Activated naive CD4-positive, alpha-beta T cell treated with anti-CD3 and anti-CD28 coated beads, Interleukin-2, amount 10 ng/mL, durations not matched to agents 7 days and 5 days (primary cell): ENCODE measurements around the gene RBM20.

Experiments used
- CTCF ChIA-PET: fragments of 350-600 bp; sonication (Branson Sonifier 250); formaldehyde crosslinking; loops from one replicate; lab custom pipeline; 2021; ENCODE audit warnings: antibody characterized with exemption; lab: Charles Lee
- DNase-seq: peaks from one replicate; pipeline ENCODE4 v3.0.0-alpha.2; 2020
- H3K27ac Mint-ChIP-seq: one replicate; pipeline ENCODE4 v1.8.0; 2021; ENCODE audit warnings: mild to moderate bottlenecking, moderate library complexity, mixed read lengths
- H3K27me3 Mint-ChIP-seq: one replicate; pipeline ENCODE4 v1.8.0; 2021; ENCODE audit warnings: mild to moderate bottlenecking, mixed read lengths
- H3K36me3 Mint-ChIP-seq: one replicate; pipeline ENCODE4 v1.8.0; 2021; ENCODE audit warnings: mixed read lengths
- H3K4me1 Mint-ChIP-seq: one replicate; pipeline ENCODE4 v1.8.0; 2021; ENCODE audit warnings: mixed read lengths
- H3K4me3 Mint-ChIP-seq: one replicate; pipeline ENCODE4 v1.8.0; 2021; ENCODE audit warnings: mild to moderate bottlenecking, moderate library complexity, mixed read lengths
- H3K9me3 Mint-ChIP-seq: one replicate; pipeline ENCODE4 v1.8.0; 2021; ENCODE audit warnings: mixed read lengths

RBM20 gene

GRCh38 chr10:110833941-110834628, 189.9 kb downstream of the RBM20 start:
- Mint-ChIP-seq H3K36me3 (peaks cover 4% of the 10 kb centered on the region), H3K27me3 (no peaks in the 10 kb centered on the region), H3K27ac (peak overlapping the region; percentile 76), H3K4me3 (no peak overlapping the region), H3K4me1 (peaks cover 39% of the 10 kb centered on the region), H3K9me3 (no peaks in the 10 kb centered on the region)
- no peak for DNase-seq
- CTCF ChIA-PET: interaction anchor here (0.7 to 3.1 kb wide), 2 partner anchors 24 to 31 kb away, joined by 3 to 13 read pairs; no protein-coding TSS in a partner anchor

DNA sequence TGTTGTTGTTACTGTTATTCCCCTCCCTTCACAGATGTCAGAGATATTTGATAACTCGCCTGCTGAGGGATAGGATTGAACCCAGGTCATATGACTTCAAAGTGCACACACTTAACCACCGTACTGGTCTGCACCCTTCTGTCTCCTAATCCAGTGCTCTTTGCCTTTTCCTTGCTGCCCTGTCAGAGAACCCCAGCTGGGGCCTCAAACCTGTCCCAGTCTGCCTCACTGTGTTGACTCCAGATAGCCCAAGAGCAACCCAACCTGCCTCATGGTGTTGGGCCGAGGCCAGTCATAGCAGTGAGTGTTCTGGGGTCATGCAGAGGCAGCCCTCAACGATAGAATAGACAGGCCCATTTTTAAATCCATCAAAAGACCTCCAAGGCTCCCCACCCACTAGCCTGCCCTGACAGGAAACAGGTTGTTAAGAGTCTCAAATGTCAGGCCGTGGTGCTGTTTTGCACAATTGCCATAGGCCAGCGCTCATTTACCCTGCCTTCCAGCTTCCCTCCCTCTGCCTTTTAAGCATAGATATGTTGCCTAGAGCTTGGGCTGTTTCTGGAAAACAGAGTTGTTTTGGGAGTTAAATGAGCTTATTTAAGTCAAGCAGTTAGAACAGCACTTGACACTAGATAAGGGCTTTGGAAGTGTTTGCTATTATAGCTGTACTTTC, 190.6 kb downstream of the RBM20 start:
- Mint-ChIP-seq H3K27me3 (no peaks in the 10 kb centered on the region), H3K27ac (peak overlapping the region; percentile 76)
- CTCF ChIA-PET: interaction anchor here (0.7 to 3.1 kb wide), 4 partner anchors 10 to 184 kb away, joined by 3 to 13 read pairs (median 4); no protein-coding TSS in a partner anchor

DNA sequence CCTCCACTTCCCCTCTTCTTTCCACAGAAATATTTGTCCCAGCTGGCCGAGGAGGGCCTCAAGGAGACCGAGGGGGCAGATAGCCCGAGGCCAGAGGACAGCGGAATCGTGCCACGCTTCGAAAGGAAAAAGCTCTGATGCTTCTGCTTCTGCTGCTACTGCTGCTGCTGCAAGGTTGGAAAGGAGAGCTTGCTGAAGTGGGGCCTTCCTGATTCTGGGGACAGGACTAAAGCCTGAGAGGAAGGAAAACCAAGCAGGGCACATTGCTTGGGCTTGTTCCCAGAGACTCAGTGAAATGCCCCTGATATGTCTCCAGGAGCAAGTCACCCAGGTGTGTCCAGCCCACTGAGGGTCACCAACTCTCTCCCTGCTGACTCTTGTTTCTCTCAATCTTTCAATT, 191.7 kb downstream of the RBM20 start:
- no peaks in the 10 kb centered on the region for H3K9me3 Mint-ChIP-seq
- peaks cover 40% of the 10 kb centered on the region for H3K4me1 Mint-ChIP-seq
- CTCF ChIA-PET: interaction anchor here (0.9 to 3.1 kb wide), 7 partner anchors 9 to 185 kb away, joined by 3 to 13 read pairs (median 3); no protein-coding TSS in a partner anchor
- no peak overlapping the region for H3K4me3 Mint-ChIP-seq
- no peak for DNase-seq
- H3K27me3 Mint-ChIP-seq: no peaks in the 10 kb centered on the region
- H3K27ac Mint-ChIP-seq: peak overlapping the region; percentile 47
- peaks cover 4% of the 10 kb centered on the region for H3K36me3 Mint-ChIP-seq

More for the DNA sequence above, 190.6 kb downstream of the RBM20 start:
- Mint-ChIP-seq H3K4me3 (no peak overlapping the region), H3K4me1 (peaks cover 39% of the 10 kb centered on the region), H3K9me3 (no peaks in the 10 kb centered on the region), H3K36me3 (peaks cover 4% of the 10 kb centered on the region)
- DNase-seq: peak; percentile 49

GRCh38 chr10:110836706-110837105, 192.6 kb downstream of the RBM20 start:
- no peak overlapping the region for H3K27ac Mint-ChIP-seq
- H3K4me1 Mint-ChIP-seq: peaks cover 45% of the 10 kb centered on the region

GRCh38 chr10:110837418-110838171, 193.5 kb downstream of the RBM20 start:
- DNase-seq: no peak
- H3K4me1 Mint-ChIP-seq: peaks cover 54% of the 10 kb centered on the region
- H3K4me3 Mint-ChIP-seq: no peak overlapping the region
- no peaks in the 10 kb centered on the region for H3K9me3 Mint-ChIP-seq
- CTCF ChIA-PET: interaction anchor here (0.6 to 3.1 kb wide), 3 partner anchors 9 to 239 kb away, joined by 3 to 13 read pairs (median 4); partner anchors contain the start of gene ADRA2A
- no peaks in the 10 kb centered on the region for H3K27me3 Mint-ChIP-seq
- no peak overlapping the region for H3K27ac Mint-ChIP-seq
- H3K36me3 Mint-ChIP-seq: peaks cover 4% of the 10 kb centered on the region

More at GRCh38 chr10:110836706-110837105, 192.6 kb downstream of the RBM20 start:
- no peak for DNase-seq
- Mint-ChIP-seq H3K4me3 (no peak overlapping the region), H3K9me3 (no peaks in the 10 kb centered on the region), H3K36me3 (peaks cover 4% of the 10 kb centered on the region), H3K27me3 (no peaks in the 10 kb centered on the region)
- CTCF ChIA-PET: interaction anchor here (1.0 to 3.1 kb wide), 4 partner anchors 10 to 91 kb away, joined by 3 to 13 read pairs (median 4); no protein-coding TSS in a partner anchor

GRCh38 chr10:110840225-110840922, 196.2 kb downstream of the RBM20 start:
- H3K27me3 Mint-ChIP-seq: no peaks in the 10 kb centered on the region
- CTCF ChIA-PET: no interaction called here
- no peak overlapping the region for H3K4me3 Mint-ChIP-seq
- no peak for DNase-seq
- H3K36me3 Mint-ChIP-seq: peaks cover 4% of the 10 kb centered on the region
- H3K4me1 Mint-ChIP-seq: peaks cover 59% of the 10 kb centered on the region
- H3K27ac Mint-ChIP-seq: no peak overlapping the region
- peaks cover 3% of the 10 kb centered on the region for H3K9me3 Mint-ChIP-seq

GRCh38 chr10:110840923-110841428, 196.8 kb downstream of the RBM20 start:
- Mint-ChIP-seq H3K4me1 (peaks cover 60% of the 10 kb centered on the region), H3K27me3 (no peaks in the 10 kb centered on the region), H3K27ac (no peak overlapping the region), H3K4me3 (no peak overlapping the region), H3K36me3 (peaks cover 4% of the 10 kb centered on the region), H3K9me3 (peaks cover 3% of the 10 kb centered on the region)
- CTCF ChIA-PET: no interaction called here
- DNase-seq: no peak

DNA sequence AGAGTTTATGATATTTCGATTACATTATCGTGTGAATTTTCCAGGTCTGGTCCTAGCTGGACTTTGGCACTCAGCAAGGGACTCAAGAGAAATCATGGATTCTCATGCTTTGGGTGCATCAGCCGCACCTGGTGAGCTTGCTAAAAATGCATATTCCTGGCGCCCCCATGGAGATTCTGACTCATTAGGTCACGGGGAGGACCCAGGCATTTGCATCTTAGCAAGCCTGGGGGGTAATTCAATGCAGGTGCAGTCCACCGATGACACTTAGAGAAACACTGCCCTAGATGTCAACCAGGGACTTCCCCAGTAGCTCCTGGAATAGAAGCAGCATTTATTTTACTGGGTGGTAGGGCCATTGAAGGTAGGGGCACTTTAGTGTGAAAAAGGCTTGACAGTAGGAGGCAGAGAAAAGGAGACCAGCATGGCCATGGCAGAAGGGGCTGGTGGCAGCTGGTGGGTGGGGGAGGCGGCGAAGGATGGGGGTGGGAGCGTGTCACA, 197.7 kb downstream of the RBM20 start:
- H3K4me3 Mint-ChIP-seq: no peak overlapping the region
- no peaks in the 10 kb centered on the region for H3K27me3 Mint-ChIP-seq
- H3K27ac Mint-ChIP-seq: peak overlapping the region; percentile 74
- CTCF ChIA-PET: interaction anchor here (0.9 kb wide), 1 partner anchor 39 kb away, joined by 3 read pairs; no protein-coding TSS in a partner anchor
- H3K36me3 Mint-ChIP-seq: peaks cover 2% of the 10 kb centered on the region
- no peak for DNase-seq
- peaks cover 56% of the 10 kb centered on the region for H3K4me1 Mint-ChIP-seq
- H3K9me3 Mint-ChIP-seq: peaks cover 3% of the 10 kb centered on the region

GRCh38 chr10:110842326-110842904, 198.3 kb downstream of the RBM20 start:
- CTCF ChIA-PET: interaction anchor here (0.7 to 1.6 kb wide), 4 partner anchors 38 to 61 kb away, joined by 3 to 5 read pairs (median 4); no protein-coding TSS in a partner anchor
- no peak for DNase-seq
- Mint-ChIP-seq H3K36me3 (peaks cover 2% of the 10 kb centered on the region), H3K4me1 (peaks cover 50% of the 10 kb centered on the region), H3K27me3 (peaks cover 3% of the 10 kb centered on the region), H3K4me3 (no peak overlapping the region), H3K9me3 (peaks cover 3% of the 10 kb centered on the region), H3K27ac (peak overlapping the region; percentile 84)

- peak overlapping the region; percentile 84 for H3K27ac Mint-ChIP-seq
- peak; percentile 78 for DNase-seq
- no peaks in the 10 kb centered on the region for H3K36me3 Mint-ChIP-seq
- peaks cover 3% of the 10 kb centered on the region for H3K9me3 Mint-ChIP-seq
- peak overlapping the region; percentile 3 for H3K4me3 Mint-ChIP-seq
- peaks cover 6% of the 10 kb centered on the region for H3K27me3 Mint-ChIP-seq
- CTCF ChIA-PET: interaction anchor here (0.7 to 1.6 kb wide), 3 partner anchors 39 to 62 kb away, joined by 3 to 5 read pairs (median 4); no protein-coding TSS in a partner anchor
- peaks cover 46% of the 10 kb centered on the region for H3K4me1 Mint-ChIP-seq
Measured at GRCh38 chr10:110843031-110843430, 198.9 kb downstream of the RBM20 start.

DNA sequence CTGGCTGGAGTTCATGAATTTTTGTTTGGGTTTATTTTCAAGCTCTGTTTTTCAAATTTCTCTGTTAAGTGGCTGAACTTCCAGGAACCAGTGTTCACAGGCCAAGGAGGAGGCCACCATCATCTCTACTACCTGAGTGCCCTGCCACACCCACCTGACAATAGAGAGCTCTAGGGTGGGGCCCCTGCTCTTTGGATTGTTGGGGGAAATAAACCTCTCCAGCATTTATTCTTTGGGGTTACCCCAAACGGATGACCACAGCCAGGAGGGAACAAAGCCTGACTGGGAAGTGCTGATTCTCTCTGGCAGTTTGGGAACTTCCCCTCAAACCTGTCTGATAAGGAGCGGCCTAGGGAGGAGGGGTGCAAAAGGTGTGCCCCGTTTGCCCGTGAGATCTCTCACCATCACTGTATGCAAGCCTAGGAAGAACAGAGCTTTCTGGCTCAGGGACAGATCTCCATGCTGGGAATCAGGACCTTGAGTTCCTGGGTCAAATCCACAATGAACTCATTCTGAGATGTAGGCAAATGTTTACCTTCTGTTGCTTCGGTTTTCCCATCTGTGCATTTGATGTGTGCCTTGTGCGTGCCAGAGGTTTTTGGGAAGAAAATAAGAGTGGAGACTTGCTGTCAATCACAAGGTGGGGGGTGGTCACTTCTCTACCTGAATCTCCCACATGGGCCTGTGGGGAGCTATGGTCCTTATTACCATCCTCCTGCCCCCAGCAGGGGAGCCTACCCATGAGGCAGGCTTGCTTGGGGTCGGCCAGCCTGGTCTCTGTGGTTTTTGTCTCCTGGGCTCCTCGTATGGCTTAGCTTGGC, 199.9 kb downstream of the RBM20 start:
- Mint-ChIP-seq H3K27ac (peak overlapping the region; percentile 84), H3K9me3 (peaks cover 3% of the 10 kb centered on the region), H3K4me1 (peaks cover 46% of the 10 kb centered on the region), H3K36me3 (no peaks in the 10 kb centered on the region), H3K27me3 (peaks cover 6% of the 10 kb centered on the region), H3K4me3 (no peak overlapping the region)
- DNase-seq: no peak
- CTCF ChIA-PET: interaction anchor here (0.7 to 1.6 kb wide), 3 partner anchors 8 to 40 kb away, joined by 3 to 5 read pairs (median 3); no protein-coding TSS in a partner anchor

- H3K4me3 Mint-ChIP-seq: no peak overlapping the region
- DNase-seq: no peak
- CTCF ChIA-PET: interaction anchor here (0.7 kb wide), 1 partner anchor 9 kb away, joined by 3 read pairs; no protein-coding TSS in a partner anchor
- H3K4me1 Mint-ChIP-seq: peaks cover 46% of the 10 kb centered on the region
- no peak overlapping the region for H3K27ac Mint-ChIP-seq
- peaks cover 6% of the 10 kb centered on the region for H3K27me3 Mint-ChIP-seq
- no peaks in the 10 kb centered on the region for H3K36me3 Mint-ChIP-seq
- peaks cover 3% of the 10 kb centered on the region for H3K9me3 Mint-ChIP-seq
Measured at GRCh38 chr10:110844617-110844881, 200.4 kb downstream of the RBM20 start.
